PC-9 (cell line): ENCODE data around the gene DAAM1. TPM values are rescaled to one million over a fixed set of nuclear protein-coding genes. Genes with fewer than 3 reads are reported as not detected.

ENCODE experiments used
- BruUV-seq: library from RNA; stranded (reverse); fragments of 400-500 nt; replicated peaks from 2 replicates; lab custom pipeline; 2021; lab: Mats Ljungman, UMichigan
- CTCF ChIA-PET: fragments of 300-600 bp; sonication (Branson Sonifier 250); formaldehyde crosslinking; loops from one replicate; lab custom pipeline; 2022; ENCODE audit warnings: antibody characterized with exemption; lab: Charles Lee
- POLR2A ChIA-PET: fragments of 300-600 bp; sonication (Branson Sonifier 250); formaldehyde crosslinking; loops from one replicate; lab custom pipeline; 2022; ENCODE audit warnings: antibody characterized with exemption; ENCODE audit not compliant: unreplicated experiment; lab: Charles Lee
- DNase-seq, 2 experiments: peaks; one replicate each; pipeline versions ENCODE4 v3.0.0 to v3.0.0-alpha.2; 2015 to 2022; ENCODE audit warnings: mixed read lengths in 1 of 2
- H2AFZ ChIP-seq: fragments of 200-600 bp; sonication (generic); 2 replicates; pipeline ENCODE4 v1.8.1; 2017; ENCODE audit warnings: antibody characterized with exemption
- H3F3A ChIP-seq: fragments of 200-600 bp; sonication (generic); 2 replicates; pipeline ENCODE4 v1.8.1; 2017; ENCODE audit warnings: antibody characterized with exemption, mild to moderate bottlenecking, low read depth; ENCODE audit not compliant: insufficient read depth
- H3K27ac ChIP-seq: fragments of 200-600 bp; sonication (generic); 2 replicates; pipeline ENCODE4 v1.6.1; 2016; ENCODE audit warnings: mixed run types
- H3K27me3 ChIP-seq: fragments of 200-600 bp; sonication (generic); 2 replicates; pipeline ENCODE4 v1.6.1; 2016; ENCODE audit warnings: low read depth, mixed run types; ENCODE audit not compliant: insufficient read depth
- H3K36me3 ChIP-seq: fragments of 200-600 bp; sonication (generic); 2 replicates; pipeline ENCODE4 v1.6.1; 2016; ENCODE audit warnings: low read depth, mixed run types
- H3K4me1 ChIP-seq: fragments of 200-600 bp; sonication (generic); replicated peaks from 2 replicates; pipeline ENCODE4 v1.6.1; 2016; ENCODE audit warnings: mixed run types; ENCODE audit not compliant: insufficient read depth
- H3K4me2 ChIP-seq: fragments of 200-600 bp; sonication (generic); 2 replicates; pipeline ENCODE4 v1.6.1; 2017; ENCODE audit warnings: mixed run types
- H3K4me3 ChIP-seq: fragments of 200-600 bp; sonication (generic); 2 replicates; pipeline ENCODE4 v1.6.1; 2016; ENCODE audit warnings: mixed run types
- H3K79me2 ChIP-seq: fragments of 200-600 bp; sonication (generic); 2 replicates; pipeline ENCODE4 v1.6.1; 2017; ENCODE audit warnings: low read depth, mixed run types
- H3K9me2 ChIP-seq: fragments of 200-600 bp; sonication (generic); 2 replicates; pipeline ENCODE4 v1.8.1; 2017; ENCODE audit warnings: mild to moderate bottlenecking; ENCODE audit not compliant: insufficient read depth
- H3K9me3 ChIP-seq: fragments of 200-600 bp; sonication (generic); 2 replicates; pipeline ENCODE4 v1.8.1; 2016; ENCODE audit warnings: low read depth; ENCODE audit not compliant: insufficient read depth
- H4K20me1 ChIP-seq: fragments of 200-600 bp; sonication (generic); 2 replicates; pipeline ENCODE4 v1.8.1; 2017; ENCODE audit not compliant: insufficient read depth
- EZH2 ChIP-seq: fragments of 200-600 bp; sonication (generic); IDR thresholded peaks from 2 replicates; pipeline ENCODE4 v1.8.0; 2017; ENCODE audit warnings: antibody characterized with exemption, low read depth
- intact Hi-C: fragments of 100-400 bp; cut with micrococcal nuclease; formaldehyde crosslinking; loops from one replicate; pipeline ENCODE4 v1.10.0; 2022; ENCODE audit not compliant: unreplicated experiment
- total RNA-seq: library from RNA; stranded (reverse); gene quantifications from 2 replicates; pipeline ENCODE4 v1.2.3, GENCODE V29; 2021
- TF ChIP-seq, protein P1 (sequence below): fragments of 200-600 bp; sonication (generic); conservative IDR thresholded peaks from 2 replicates; pipeline ENCODE4 v1.6.1; 2017; ENCODE audit warnings: mixed run types, antibody characterized with exemption, mild to moderate bottlenecking, moderate library complexity

DAAM1 gene
- total RNA-seq, 1 experiment from 2014 or later: 70.7 TPM

DNA sequence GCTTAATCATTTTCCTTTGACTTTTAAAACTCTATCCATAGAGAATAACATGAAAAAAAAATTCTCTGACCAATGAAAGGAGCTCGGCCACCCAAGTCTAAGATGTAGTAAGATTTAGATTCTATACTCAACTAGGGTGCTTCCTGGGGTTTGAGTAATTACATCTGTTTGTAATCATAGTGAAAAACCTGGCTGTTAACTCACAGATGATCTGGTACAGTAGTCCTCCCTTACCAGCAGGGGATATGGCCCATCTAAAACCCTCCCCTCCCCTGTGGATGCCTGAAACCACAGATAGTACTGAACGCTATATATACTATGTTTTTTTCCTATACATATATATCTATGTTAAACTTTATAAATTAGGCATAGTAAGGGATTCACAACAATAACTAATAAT, 89.2 kb downstream of the DAAM1 start:
- Histone ChIP-seq H3K79me2 (peaks cover 9% of the 10 kb centered on the region; the same call in 1 of the 2 replicates), H3K4me3 (no peak overlapping the region), H3K4me1 (peaks cover 66% of the 10 kb centered on the region), H3K4me2 (no peak overlapping the region), H3K27ac (0 out of 2 replicates have a peak overlapping the region, but pooled peaks have one; percentile 26), H4K20me1 (no peaks in the 10 kb centered on the region), H3K27me3 (no peaks in the 10 kb centered on the region), H3K9me2 (no peaks in the 10 kb centered on the region), H3K9me3 (no peaks in the 10 kb centered on the region), H3K36me3 (no peaks in the 10 kb centered on the region), H2AFZ (no peak overlapping the region), H3F3A (peaks cover 43% of the 10 kb centered on the region)
- TF ChIP-seq, protein P1, sequence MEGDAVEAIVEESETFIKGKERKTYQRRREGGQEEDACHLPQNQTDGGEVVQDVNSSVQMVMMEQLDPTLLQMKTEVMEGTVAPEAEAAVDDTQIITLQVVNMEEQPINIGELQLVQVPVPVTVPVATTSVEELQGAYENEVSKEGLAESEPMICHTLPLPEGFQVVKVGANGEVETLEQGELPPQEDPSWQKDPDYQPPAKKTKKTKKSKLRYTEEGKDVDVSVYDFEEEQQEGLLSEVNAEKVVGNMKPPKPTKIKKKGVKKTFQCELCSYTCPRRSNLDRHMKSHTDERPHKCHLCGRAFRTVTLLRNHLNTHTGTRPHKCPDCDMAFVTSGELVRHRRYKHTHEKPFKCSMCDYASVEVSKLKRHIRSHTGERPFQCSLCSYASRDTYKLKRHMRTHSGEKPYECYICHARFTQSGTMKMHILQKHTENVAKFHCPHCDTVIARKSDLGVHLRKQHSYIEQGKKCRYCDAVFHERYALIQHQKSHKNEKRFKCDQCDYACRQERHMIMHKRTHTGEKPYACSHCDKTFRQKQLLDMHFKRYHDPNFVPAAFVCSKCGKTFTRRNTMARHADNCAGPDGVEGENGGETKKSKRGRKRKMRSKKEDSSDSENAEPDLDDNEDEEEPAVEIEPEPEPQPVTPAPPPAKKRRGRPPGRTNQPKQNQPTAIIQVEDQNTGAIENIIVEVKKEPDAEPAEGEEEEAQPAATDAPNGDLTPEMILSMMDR: no peak
- TF ChIP-seq EZH2: no peak
- intact Hi-C loops: loop anchor here (1.0 to 10.0 kb wide), 5 partner anchors 45 to 205 kb away; partner anchors contain the start of genes DAAM1, JKAMP and L3HYPDH
- no peak for DNase-seq
- ChIA-PET POLR2A (no interaction called here), CTCF (no interaction called here)
- no TSS peak for BruUV-seq

DNA sequence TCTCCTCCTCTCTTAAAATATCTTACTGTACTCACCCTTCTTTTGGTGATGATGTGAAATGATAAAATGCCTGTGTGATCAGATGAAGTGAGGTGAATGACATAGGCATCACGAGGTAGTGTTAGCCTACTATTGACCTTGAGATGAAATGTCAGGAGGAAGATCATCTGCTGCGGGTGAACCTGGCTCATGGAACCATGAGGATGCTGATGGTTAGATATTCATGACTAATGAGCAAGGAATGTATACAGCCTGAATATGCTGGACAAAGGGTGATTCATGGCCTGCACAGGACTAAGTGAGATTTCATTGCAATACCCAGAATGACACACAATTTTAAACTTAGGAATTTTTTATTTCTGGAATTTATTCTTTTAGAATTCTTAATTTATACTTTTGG, 89.6 kb downstream of the DAAM1 start:
- Histone ChIP-seq H3K9me2 (no peaks in the 10 kb centered on the region), H3K36me3 (no peaks in the 10 kb centered on the region), H3K79me2 (peaks cover 9% of the 10 kb centered on the region; the same call in 1 of the 2 replicates), H3K4me2 (peak overlapping the region; percentile 56), H3F3A (peaks cover 47% of the 10 kb centered on the region), H3K9me3 (no peaks in the 10 kb centered on the region), H2AFZ (no peak overlapping the region; the same call in 1 of the 2 replicates), H3K27ac (peak overlapping the region; percentile 85), H3K4me1 (peaks cover 71% of the 10 kb centered on the region), H3K4me3 (no peak overlapping the region), H4K20me1 (no peaks in the 10 kb centered on the region), H3K27me3 (no peaks in the 10 kb centered on the region)
- DNase-seq: peak; percentile 46 to 88
- ChIA-PET POLR2A (no interaction called here), CTCF (interaction anchor here (0.6 to 0.9 kb wide), 2 partner anchors 29 to 89 kb away, joined by 3 read pairs; no protein-coding TSS in a partner anchor)
- TF ChIP-seq EZH2: no peak
- TF ChIP-seq, protein P1: no peak
- BruUV-seq: no TSS peak
- intact Hi-C loops: loop anchor here (1.0 to 10.0 kb wide), 5 partner anchors 44 to 204 kb away; partner anchors contain the start of genes DAAM1, JKAMP and L3HYPDH

DNA sequence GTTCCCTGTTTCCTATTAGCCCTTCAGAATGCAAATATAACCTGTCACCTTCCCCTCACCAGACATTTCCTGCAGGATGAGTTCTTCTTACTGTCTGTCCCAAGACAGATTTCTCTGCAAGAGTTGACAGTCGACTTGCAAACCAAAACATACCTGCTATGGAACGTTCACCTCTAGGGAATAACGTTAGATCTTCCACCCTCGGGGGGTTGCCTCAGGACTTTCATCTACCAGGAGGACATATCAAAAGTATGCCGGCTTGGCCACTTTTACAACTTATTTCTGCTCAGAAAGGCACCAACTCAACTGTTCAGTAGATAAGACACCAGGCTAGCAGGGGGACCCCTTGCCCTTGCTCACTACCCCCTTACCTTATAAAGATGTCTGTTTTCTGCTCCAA, 92.5 kb downstream of the DAAM1 start:
- no TSS peak for BruUV-seq
- peak overlapping the region; percentile 79 for H3K27ac ChIP-seq
- no peaks in the 10 kb centered on the region for H3K27me3 ChIP-seq
- H2AFZ ChIP-seq: no peak overlapping the region
- no peaks in the 10 kb centered on the region for H3K36me3 ChIP-seq
- intact Hi-C loops: no loop called here
- H3K4me3 ChIP-seq: no peak overlapping the region
- H3K9me3 ChIP-seq: peaks cover 6% of the 10 kb centered on the region; the same call in 1 of the 2 replicates
- no peaks in the 10 kb centered on the region for H3K9me2 ChIP-seq
- peaks cover 45% of the 10 kb centered on the region for H3F3A ChIP-seq
- POLR2A ChIA-PET: no interaction called here
- H3K4me2 ChIP-seq: peak overlapping the region; percentile 35
- TF ChIP-seq EZH2: no peak
- TF ChIP-seq, protein P1: no peak
- no peak for DNase-seq
- CTCF ChIA-PET: no interaction called here
- H4K20me1 ChIP-seq: no peaks in the 10 kb centered on the region
- H3K79me2 ChIP-seq: 0 out of 2 replicates have a peak, but pooled peaks cover 9% of the 10 kb centered on the region
- peaks cover 67% of the 10 kb centered on the region for H3K4me1 ChIP-seq
